ENCODE results near the gene SYNE1. TPM values are rescaled to one million over a fixed set of nuclear protein-coding genes. Genes with fewer than 3 reads are reported as not detected.

The SYNE1 gene
- total and polyA plus RNA-seq, 2 experiments from 2014 or later = 17.6 to 59.9 TPM

DNA sequence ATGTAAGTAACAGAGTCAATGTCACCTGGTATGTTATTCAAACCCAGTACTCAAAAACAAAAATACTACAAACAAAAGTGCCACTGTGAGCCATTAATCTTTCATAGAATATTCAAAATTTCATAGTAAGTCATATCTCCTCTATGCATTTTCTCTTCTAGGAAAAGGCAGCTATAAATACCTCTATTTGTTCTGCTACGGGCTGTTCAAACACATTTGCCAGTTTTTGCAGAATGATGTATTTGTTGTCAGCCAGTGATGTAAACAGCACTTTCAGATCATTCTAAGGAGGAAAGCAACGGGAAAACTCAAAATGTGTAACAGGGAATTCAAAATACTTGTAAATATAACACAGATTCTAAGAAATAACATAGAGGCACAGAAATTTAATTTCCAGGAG is 388.2 kb downstream of the SYNE1 start:
- no peak overlapping the region for H2AFZ ChIP-seq
- WGBS (ENCODE audit: low lambda C conversion rate, missing lambda C conversion rate) = 39% methylated on average over 2 of the region's 2 CpGs

DNA sequence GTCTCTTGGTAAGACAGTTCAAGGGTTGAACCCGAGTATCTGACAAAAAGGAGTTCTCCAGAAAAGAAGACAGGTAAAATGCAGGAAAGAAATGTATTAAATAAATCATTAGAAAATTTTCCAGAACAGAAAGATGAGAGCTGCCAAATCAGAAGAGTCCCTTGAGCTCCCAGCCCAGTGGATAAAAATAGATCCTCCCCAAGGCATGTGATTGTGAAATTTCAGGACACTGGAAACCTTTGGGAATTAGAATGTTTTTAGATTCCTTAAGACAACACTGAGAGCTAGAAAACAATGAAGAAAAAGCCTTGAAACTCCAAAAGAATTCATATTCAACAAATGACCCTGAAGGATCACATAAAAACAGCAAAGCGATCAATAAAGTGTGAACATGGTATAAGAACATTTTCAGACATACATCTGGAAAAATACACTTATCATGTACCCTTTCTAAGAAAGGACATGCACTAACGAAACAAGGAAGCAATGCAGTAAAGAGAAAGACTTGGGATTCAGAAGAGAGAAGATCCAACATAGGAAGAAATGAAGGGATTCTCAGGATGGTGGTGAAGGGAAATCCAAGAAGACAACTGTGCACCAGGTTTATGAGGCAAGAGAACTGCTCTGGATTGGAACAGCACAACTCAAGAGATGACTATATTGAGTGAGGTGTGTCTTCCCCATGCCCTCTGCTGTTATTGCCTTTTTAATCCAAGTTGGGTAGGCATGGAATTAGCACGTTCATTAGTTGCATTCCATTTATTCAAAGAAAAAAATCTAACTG is 390.4 kb downstream of the SYNE1 start:
- Histone ChIP-seq H3K9me3 (ENCODE audit: low read depth) (no peaks in the 10 kb centered on the region), H3K4me2 (no peak overlapping the region), H2AFZ (no peak overlapping the region), H3K9me2 (replicated peaks; ENCODE audit: insufficient read depth) (no peaks in the 10 kb centered on the region), H3K27me3 (no peaks in the 10 kb centered on the region), H3K4me3 (no peak overlapping the region), H3K36me3 (replicated peaks; ENCODE audit: insufficient read depth, low read depth) (no peaks in the 10 kb centered on the region), H3K4me1 (ENCODE audit: insufficient read depth) (no peaks in the 10 kb centered on the region), H4K20me1 (ENCODE audit: insufficient read depth, poor library complexity, severe bottlenecking) (no peaks in the 10 kb centered on the region), H3K27ac (no peak overlapping the region), H3K79me2 (no peaks in the 10 kb centered on the region)
- DNase-seq (ENCODE audit: low spot score) = no peak
- TF ChIP-seq EZH2phosphoT487 (IDR thresholded peaks at IDR 0.05; ENCODE audit: low read depth, severe bottlenecking, unreplicated experiment) (no peak), EZH2 (IDR thresholded peaks at IDR 0.05; ENCODE audit: borderline replicate concordance) (no peak)
- TF ChIP-seq, protein P1, sequence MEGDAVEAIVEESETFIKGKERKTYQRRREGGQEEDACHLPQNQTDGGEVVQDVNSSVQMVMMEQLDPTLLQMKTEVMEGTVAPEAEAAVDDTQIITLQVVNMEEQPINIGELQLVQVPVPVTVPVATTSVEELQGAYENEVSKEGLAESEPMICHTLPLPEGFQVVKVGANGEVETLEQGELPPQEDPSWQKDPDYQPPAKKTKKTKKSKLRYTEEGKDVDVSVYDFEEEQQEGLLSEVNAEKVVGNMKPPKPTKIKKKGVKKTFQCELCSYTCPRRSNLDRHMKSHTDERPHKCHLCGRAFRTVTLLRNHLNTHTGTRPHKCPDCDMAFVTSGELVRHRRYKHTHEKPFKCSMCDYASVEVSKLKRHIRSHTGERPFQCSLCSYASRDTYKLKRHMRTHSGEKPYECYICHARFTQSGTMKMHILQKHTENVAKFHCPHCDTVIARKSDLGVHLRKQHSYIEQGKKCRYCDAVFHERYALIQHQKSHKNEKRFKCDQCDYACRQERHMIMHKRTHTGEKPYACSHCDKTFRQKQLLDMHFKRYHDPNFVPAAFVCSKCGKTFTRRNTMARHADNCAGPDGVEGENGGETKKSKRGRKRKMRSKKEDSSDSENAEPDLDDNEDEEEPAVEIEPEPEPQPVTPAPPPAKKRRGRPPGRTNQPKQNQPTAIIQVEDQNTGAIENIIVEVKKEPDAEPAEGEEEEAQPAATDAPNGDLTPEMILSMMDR (IDR thresholded peaks at IDR 0.05; ENCODE audit: poor library complexity) = no peak
- WGBS (ENCODE audit: low lambda C conversion rate, missing lambda C conversion rate) = 96% methylated on average over 4 of the region's 4 CpGs

More for the DNA sequence above, 388.2 kb downstream of the SYNE1 start:
- Histone ChIP-seq H3K4me3 (no peak overlapping the region), H3K9me2 (replicated peaks; ENCODE audit: insufficient read depth) (no peaks in the 10 kb centered on the region), H3K79me2 (no peaks in the 10 kb centered on the region), H4K20me1 (ENCODE audit: insufficient read depth, poor library complexity, severe bottlenecking) (no peaks in the 10 kb centered on the region), H3K4me1 (ENCODE audit: insufficient read depth) (no peaks in the 10 kb centered on the region), H3K4me2 (no peak overlapping the region), H3K27ac (no peak overlapping the region), H3K9me3 (ENCODE audit: low read depth) (no peaks in the 10 kb centered on the region), H3K36me3 (replicated peaks; ENCODE audit: insufficient read depth, low read depth) (no peaks in the 10 kb centered on the region), H3K27me3 (no peaks in the 10 kb centered on the region)
- no peak for DNase-seq (ENCODE audit: low spot score)
- TF ChIP-seq EZH2phosphoT487 (IDR thresholded peaks at IDR 0.05; ENCODE audit: low read depth, severe bottlenecking, unreplicated experiment) (no peak), EZH2 (IDR thresholded peaks at IDR 0.05; ENCODE audit: borderline replicate concordance) (no peak)
- TF ChIP-seq, protein P1 (IDR thresholded peaks at IDR 0.05; ENCODE audit: poor library complexity) = no peak

DNA sequence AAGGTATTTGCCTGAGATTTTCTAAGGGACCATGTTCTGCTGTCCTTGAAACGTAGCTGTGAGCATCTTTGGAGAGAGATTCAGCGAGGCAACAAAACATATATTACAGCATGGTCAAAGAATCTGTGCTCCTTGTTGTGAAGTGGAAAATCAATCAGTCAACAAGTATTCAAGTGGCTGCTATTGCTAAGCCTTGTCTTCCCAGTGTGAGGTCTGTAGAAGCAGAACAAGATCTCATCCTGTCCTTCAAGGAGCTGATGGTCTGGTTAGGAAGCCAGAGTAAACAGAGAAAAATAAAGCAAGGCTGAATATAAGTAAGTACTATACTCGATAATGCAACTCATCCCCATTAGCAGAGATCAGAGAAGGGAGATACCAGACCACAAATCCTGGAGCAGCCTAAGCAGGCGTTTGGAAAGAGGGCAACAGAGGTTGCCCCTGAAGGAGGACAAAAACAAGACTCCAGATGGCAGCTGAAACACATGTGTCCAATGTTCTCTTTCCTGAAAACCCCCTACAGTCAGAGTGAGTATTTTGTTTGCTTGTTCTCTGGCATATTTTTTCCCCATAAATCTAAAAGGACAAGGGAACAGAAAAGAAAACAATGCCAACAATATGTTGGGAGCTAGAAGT is 392.0 kb downstream of the SYNE1 start:
- H3K79me2 ChIP-seq = no peaks in the 10 kb centered on the region
- TF ChIP-seq, protein P1 (IDR thresholded peaks at IDR 0.05; ENCODE audit: poor library complexity) = no peak
- TF ChIP-seq EZH2 (IDR thresholded peaks at IDR 0.05; ENCODE audit: borderline replicate concordance) (no peak), EZH2phosphoT487 (IDR thresholded peaks at IDR 0.05; ENCODE audit: low read depth, severe bottlenecking, unreplicated experiment) (no peak)
- no peak overlapping the region for H3K4me3 ChIP-seq
- peak overlapping the region; percentile 1 for H3K27ac ChIP-seq
- no peak overlapping the region for H2AFZ ChIP-seq
- H3K9me2 ChIP-seq (replicated peaks; ENCODE audit: insufficient read depth) = no peaks in the 10 kb centered on the region
- H4K20me1 ChIP-seq (ENCODE audit: insufficient read depth, poor library complexity, severe bottlenecking) = no peaks in the 10 kb centered on the region
- no peaks in the 10 kb centered on the region for H3K27me3 ChIP-seq
- DNase-seq (ENCODE audit: low spot score) = no peak
- no peaks in the 10 kb centered on the region for H3K4me1 ChIP-seq (ENCODE audit: insufficient read depth)
- H3K4me2 ChIP-seq = no peak overlapping the region
- 62% methylated on average over 4 of the region's 4 CpGs for WGBS (ENCODE audit: low lambda C conversion rate, missing lambda C conversion rate)
- no peaks in the 10 kb centered on the region for H3K36me3 ChIP-seq (replicated peaks; ENCODE audit: insufficient read depth, low read depth)
- H3K9me3 ChIP-seq (ENCODE audit: low read depth) = no peaks in the 10 kb centered on the region
